HEK293 (cell line): ENCODE measurements around the gene IFIH1.

Experiments used
- CTCF ChIA-PET: fragments of 350-600 bp; formaldehyde crosslinking; extraction: SDS; loops from one replicate; lab custom pipeline; 2021; ENCODE audit warnings: antibody characterized with exemption; lab: Yijun Ruan, JAX
- POLR2A ChIA-PET: fragments of 300-600 bp; formaldehyde crosslinking; extraction: SDS; loops from one replicate; lab custom pipeline; 2020; ENCODE audit warnings: antibody characterized with exemption, inconsistent platforms; lab: Yijun Ruan, JAX
- H3K27ac ChIP-seq: fragments of 200-500 bp; sonication (Bioruptor generic); 2 replicates; pipeline ENCODE4 v1.5.1; 2014; ENCODE audit warnings: low read depth, low read length, control low read depth, inconsistent platforms; ENCODE audit errors: extremely low read depth
- H3K36me3 ChIP-seq, 2 experiments: fragments of 200-500 bp in 1 of 2; sonication (Bioruptor generic) in 1 of 2; 1 replicate in 1 of 2; 2 replicates in 1 of 2; pipeline ENCODE4 v1.5.1; 2014 to 2017; ENCODE audit warnings: inconsistent platforms in 2 of 2, low read length in 2 of 2; ENCODE audit not compliant: control insufficient read depth in 2 of 2, insufficient read depth in 1 of 2
- H3K4me1 ChIP-seq: fragments of 200-500 bp; sonication (Bioruptor generic); 2 replicates; pipeline ENCODE4 v1.5.1; 2014; ENCODE audit warnings: mild to moderate bottlenecking, low read length, inconsistent platforms; ENCODE audit not compliant: control insufficient read depth, insufficient read depth
- H3K4me3 ChIP-seq: 2 replicates; pipeline ENCODE4 v1.5.1; 2011; ENCODE audit warnings: low read depth, mild to moderate bottlenecking, control low read depth, low read length, moderate library complexity
- H3K9me3 ChIP-seq: fragments of 200-500 bp; sonication (Bioruptor generic); 2 replicates; pipeline ENCODE4 v1.5.1; 2014; ENCODE audit warnings: low read depth, low read length, inconsistent platforms; ENCODE audit not compliant: control insufficient read depth, insufficient read depth
- GFI1B ChIP-seq: fragments of 450-650 bp; formaldehyde crosslinking; IDR thresholded peaks from 2 replicates; pipeline ENCODE4 v1.5.1; 2016; ENCODE audit warnings: missing biosample characterization, missing genetic modification characterization
- KLF8 ChIP-seq: fragments of 450-650 bp; formaldehyde crosslinking; IDR thresholded peaks from 2 replicates; pipeline ENCODE4 v1.5.1; 2016; ENCODE audit warnings: missing biosample characterization, missing genetic modification characterization
- REPIN1 ChIP-seq: fragments of 450-650 bp; formaldehyde crosslinking; IDR thresholded peaks from 2 replicates; pipeline ENCODE4 v1.5.1; 2017; ENCODE audit warnings: missing biosample characterization, missing genetic modification characterization, low read depth
- ZNF416 ChIP-seq: fragments of 450-650 bp; formaldehyde crosslinking; IDR thresholded peaks from 2 replicates; pipeline ENCODE4 v1.5.1; 2016; ENCODE audit warnings: missing biosample characterization, missing genetic modification characterization
- ZNF529 ChIP-seq: fragments of 450-650 bp; formaldehyde crosslinking; IDR thresholded peaks from 2 replicates; pipeline ENCODE4 v1.5.1; 2017; ENCODE audit warnings: missing genetic modification characterization, missing biosample characterization; ENCODE audit not compliant: insufficient replicate concordance
- ZNF596 ChIP-seq: fragments of 450-650 bp; IDR thresholded peaks from 2 replicates; pipeline ENCODE4 v1.5.0; 2018; ENCODE audit warnings: missing biosample characterization, mild to moderate bottlenecking, missing genetic modification characterization, moderate library complexity
- ZNF677 ChIP-seq: fragments of 450-650 bp; IDR thresholded peaks from 2 replicates; pipeline ENCODE4 v1.5.0; 2018; ENCODE audit warnings: missing biosample characterization, mild to moderate bottlenecking, missing genetic modification characterization, moderate library complexity
- ZNF776 ChIP-seq: fragments of 450-650 bp; formaldehyde crosslinking; IDR thresholded peaks from 2 replicates; pipeline ENCODE4 v1.5.0; 2017; ENCODE audit warnings: missing biosample characterization, missing genetic modification characterization, borderline replicate concordance
- ZNF830 ChIP-seq: fragments of 450-650 bp; IDR thresholded peaks from 2 replicates; pipeline ENCODE4 v1.5.0; 2018; ENCODE audit warnings: missing biosample characterization, missing genetic modification characterization, low read depth, mild to moderate bottlenecking, moderate library complexity
- ZSCAN23 ChIP-seq: fragments of 450-650 bp; formaldehyde crosslinking; IDR thresholded peaks from 2 replicates; pipeline ENCODE4 v1.5.1; 2016; ENCODE audit warnings: missing biosample characterization, missing genetic modification characterization
- ZSCAN30 ChIP-seq: fragments of 450-650 bp; IDR thresholded peaks from 2 replicates; pipeline ENCODE4 v1.5.1; 2018; ENCODE audit warnings: missing biosample characterization, mild to moderate bottlenecking, missing genetic modification characterization, moderate library complexity
- TF ChIP-seq, protein P1 (sequence below): fragments of 450-650 bp; formaldehyde crosslinking; IDR thresholded peaks from 2 replicates; pipeline ENCODE4 v1.5.1; 2016; ENCODE audit warnings: missing biosample characterization, missing genetic modification characterization
- TF ChIP-seq, protein P2 (sequence below): fragments of 450-650 bp; formaldehyde crosslinking; IDR thresholded peaks from 2 replicates; pipeline ENCODE4; 2016; ENCODE audit warnings: missing biosample characterization, missing genetic modification characterization
- TF ChIP-seq, protein P3 (sequence below): fragments of 450-650 bp; formaldehyde crosslinking; IDR thresholded peaks from 2 replicates; pipeline ENCODE4 v1.5.1; 2016; ENCODE audit warnings: missing biosample characterization, missing genetic modification characterization, borderline replicate concordance
- TF ChIP-seq, protein P4 (sequence below): fragments of 450-650 bp; formaldehyde crosslinking; IDR thresholded peaks from 2 replicates; pipeline ENCODE4 v1.5.1; 2016; ENCODE audit warnings: missing biosample characterization, missing genetic modification characterization
- TF ChIP-seq, protein P5 (sequence below): fragments of 450-650 bp; formaldehyde crosslinking; IDR thresholded peaks from 2 replicates; pipeline ENCODE4 v1.5.0; 2017; ENCODE audit warnings: missing biosample characterization, missing genetic modification characterization, borderline replicate concordance

IFIH1 gene

DNA sequence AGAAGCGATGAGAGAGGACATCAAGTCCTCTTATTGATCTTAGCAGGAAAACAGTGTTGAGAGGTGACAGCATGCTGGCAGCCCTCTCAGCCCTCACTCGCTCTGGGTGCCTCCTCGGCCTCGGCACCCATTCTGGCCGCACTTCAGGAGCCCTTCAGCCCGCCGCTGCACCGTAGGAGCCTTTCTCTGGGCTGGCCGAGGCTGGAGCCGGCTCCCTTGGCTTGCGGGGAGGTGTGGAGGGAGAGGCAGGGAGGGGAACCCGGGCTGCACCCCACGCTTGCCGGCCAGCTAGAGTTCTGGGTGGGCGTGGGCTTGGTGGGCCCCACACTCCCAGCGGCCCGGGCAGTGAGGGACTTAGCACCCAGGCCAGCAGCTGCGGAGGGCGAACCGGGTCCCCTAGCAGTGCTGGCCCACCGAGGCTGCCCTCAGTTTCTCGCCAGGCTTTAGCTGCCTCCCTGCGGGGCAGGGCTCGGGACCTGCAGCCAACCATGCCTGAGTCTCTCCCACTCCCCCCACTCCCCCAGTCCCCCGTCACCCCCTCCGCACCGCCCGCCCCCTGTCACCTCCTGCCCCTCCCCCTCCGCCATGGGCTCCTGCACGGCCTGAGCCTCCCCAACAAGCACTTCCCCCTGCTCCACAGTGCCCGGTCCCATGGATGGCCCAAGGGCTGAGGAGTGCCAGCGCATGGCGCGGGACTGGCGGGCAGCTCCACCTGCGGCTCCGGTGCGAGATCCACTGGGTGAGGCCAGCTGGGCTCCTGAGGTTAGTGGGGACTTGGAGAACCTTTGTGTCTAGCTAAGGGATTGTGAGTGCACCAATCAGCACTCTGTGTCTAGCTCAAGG lies 83.6 kb downstream of the IFIH1 start (continued):
- no peak for TF ChIP-seq ZNF416 (tag by site-specific recombination)
- TF ChIP-seq, protein P1, sequence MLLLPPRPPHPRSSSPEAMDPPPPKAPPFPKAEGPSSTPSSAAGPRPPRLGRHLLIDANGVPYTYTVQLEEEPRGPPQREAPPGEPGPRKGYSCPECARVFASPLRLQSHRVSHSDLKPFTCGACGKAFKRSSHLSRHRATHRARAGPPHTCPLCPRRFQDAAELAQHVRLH (tag by site-specific recombination), result no peak

DNA sequence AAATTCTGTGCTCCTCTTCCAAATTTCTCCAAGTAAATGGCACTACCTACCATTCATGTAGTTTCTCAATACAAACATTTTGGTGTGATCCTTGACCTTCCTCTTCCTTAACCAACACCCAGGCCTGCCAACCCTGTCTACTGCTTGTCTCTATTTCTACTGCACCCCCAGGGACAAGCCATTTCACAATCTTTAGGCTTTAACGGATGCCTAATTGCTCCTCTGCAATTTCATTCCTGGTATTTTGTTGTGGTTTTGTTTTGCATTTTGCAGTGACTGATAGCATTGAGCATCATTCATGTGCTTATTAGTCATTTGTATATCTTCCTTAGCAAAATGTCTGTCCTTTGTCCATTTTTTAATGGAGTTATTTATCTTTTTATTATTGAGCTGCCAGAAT lies 85.3 kb downstream of the IFIH1 start:
- H3K9me3 ChIP-seq, result no peaks in the 10 kb centered on the region
- no peak overlapping the region for H3K27ac ChIP-seq
- H3K36me3 ChIP-seq, result no peaks in the 10 kb centered on the region
- no peak overlapping the region for H3K4me3 ChIP-seq
- no peaks in the 10 kb centered on the region for H3K4me1 ChIP-seq
- ChIA-PET POLR2A (no interaction called here), CTCF (no interaction called here)
- TF ChIP-seq ZNF776 (tag by site-specific recombination), result no peak

DNA sequence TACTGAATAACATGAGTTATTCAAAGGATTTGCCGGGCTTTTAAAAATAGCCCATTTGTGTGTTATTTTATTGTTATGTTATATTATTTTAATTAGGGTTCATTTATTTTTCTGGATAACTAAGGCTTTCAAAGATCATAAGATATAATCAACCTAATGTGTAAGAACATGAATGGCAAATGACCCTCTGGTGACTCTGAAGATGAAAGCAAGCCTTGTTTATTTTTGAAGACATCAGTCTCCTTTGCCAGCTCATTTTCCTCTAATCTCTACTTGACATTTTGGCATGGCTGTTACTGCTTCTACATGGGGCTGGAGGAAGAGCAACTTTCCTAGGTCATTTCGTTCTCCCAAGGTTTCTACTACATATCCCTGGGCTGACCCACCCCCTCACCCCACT lies 85.8 kb downstream of the IFIH1 start:
- Histone ChIP-seq H3K27ac (no peak overlapping the region), H3K4me3 (no peak overlapping the region), H3K36me3 (no peaks in the 10 kb centered on the region), H3K9me3 (no peaks in the 10 kb centered on the region)
- POLR2A ChIA-PET, result no interaction called here
- CTCF ChIA-PET, result interaction anchor here (1.0 kb wide), 1 partner anchor 66 kb away, joined by 5 read pairs; no protein-coding TSS in a partner anchor
- TF ChIP-seq, protein P2, sequence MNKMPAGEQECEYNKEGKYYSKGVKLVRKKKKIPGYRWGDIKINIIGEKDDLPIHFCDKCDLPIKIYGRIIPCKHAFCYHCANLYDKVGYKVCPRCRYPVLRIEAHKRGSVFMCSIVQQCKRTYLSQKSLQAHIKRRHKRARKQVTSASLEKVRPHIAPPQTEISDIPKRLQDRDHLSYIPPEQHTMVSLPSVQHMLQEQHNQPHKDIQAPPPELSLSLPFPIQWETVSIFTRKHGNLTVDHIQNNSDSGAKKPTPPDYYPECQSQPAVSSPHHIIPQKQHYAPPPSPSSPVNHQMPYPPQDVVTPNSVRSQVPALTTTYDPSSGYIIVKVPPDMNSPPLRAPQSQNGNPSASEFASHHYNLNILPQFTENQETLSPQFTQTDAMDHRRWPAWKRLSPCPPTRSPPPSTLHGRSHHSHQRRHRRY, result no peak
- no peak for TF ChIP-seq ZNF677
- TF ChIP-seq ZSCAN23, result no peak
- TF ChIP-seq, protein P3, sequence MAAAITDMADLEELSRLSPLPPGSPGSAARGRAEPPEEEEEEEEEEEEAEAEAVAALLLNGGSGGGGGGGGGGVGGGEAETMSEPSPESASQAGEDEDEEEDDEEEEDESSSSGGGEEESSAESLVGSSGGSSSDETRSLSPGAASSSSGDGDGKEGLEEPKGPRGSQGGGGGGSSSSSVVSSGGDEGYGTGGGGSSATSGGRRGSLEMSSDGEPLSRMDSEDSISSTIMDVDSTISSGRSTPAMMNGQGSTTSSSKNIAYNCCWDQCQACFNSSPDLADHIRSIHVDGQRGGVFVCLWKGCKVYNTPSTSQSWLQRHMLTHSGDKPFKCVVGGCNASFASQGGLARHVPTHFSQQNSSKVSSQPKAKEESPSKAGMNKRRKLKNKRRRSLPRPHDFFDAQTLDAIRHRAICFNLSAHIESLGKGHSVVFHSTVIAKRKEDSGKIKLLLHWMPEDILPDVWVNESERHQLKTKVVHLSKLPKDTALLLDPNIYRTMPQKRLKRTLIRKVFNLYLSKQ (tag by site-specific recombination), result no peak
- TF ChIP-seq REPIN1 (tag by site-specific recombination), result no peak
- TF ChIP-seq, all 188 proteins: peak for 0
- H3K4me1 ChIP-seq, result no peaks in the 10 kb centered on the region

DNA sequence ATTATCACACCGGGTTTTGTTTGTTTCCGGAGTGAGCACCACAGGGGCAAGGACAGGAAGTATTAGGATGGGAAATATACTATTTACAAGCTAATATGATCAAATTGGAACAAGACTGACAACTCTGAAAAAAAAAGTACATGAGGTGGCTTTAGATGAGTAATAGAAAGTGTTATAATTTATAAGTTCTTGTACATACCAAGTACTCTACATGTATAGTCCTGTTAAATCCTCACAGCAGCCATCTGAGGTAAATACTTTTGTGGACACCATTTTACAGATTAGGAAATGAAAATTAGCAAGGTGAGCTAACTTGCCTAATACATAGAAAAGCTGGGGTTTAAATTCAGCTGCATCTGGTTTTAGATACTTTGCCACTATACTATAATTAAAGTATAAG lies 86.5 kb downstream of the IFIH1 start:
- CTCF ChIA-PET, result interaction anchor here (1.0 to 3.9 kb wide), 2 partner anchors 11 to 66 kb away, joined by 5 to 21 read pairs; no protein-coding TSS in a partner anchor
- H3K36me3 ChIP-seq, result no peaks in the 10 kb centered on the region
- H3K4me3 ChIP-seq, result no peak overlapping the region
- POLR2A ChIA-PET, result no interaction called here
- H3K4me1 ChIP-seq, result no peaks in the 10 kb centered on the region
- TF ChIP-seq GFI1B (tag by site-specific recombination), result no peak
- TF ChIP-seq ZNF529 (tag by site-specific recombination), result no peak
- TF ChIP-seq ZNF830 (tag by site-specific recombination), result no peak
- TF ChIP-seq, protein P4, sequence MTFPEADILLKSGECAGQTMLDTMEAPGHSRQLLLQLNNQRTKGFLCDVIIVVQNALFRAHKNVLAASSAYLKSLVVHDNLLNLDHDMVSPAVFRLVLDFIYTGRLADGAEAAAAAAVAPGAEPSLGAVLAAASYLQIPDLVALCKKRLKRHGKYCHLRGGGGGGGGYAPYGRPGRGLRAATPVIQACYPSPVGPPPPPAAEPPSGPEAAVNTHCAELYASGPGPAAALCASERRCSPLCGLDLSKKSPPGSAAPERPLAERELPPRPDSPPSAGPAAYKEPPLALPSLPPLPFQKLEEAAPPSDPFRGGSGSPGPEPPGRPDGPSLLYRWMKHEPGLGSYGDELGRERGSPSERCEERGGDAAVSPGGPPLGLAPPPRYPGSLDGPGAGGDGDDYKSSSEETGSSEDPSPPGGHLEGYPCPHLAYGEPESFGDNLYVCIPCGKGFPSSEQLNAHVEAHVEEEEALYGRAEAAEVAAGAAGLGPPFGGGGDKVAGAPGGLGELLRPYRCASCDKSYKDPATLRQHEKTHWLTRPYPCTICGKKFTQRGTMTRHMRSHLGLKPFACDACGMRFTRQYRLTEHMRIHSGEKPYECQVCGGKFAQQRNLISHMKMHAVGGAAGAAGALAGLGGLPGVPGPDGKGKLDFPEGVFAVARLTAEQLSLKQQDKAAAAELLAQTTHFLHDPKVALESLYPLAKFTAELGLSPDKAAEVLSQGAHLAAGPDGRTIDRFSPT (tag by site-specific recombination), result no peak
- no peak for TF ChIP-seq KLF8
- TF ChIP-seq, protein P5, sequence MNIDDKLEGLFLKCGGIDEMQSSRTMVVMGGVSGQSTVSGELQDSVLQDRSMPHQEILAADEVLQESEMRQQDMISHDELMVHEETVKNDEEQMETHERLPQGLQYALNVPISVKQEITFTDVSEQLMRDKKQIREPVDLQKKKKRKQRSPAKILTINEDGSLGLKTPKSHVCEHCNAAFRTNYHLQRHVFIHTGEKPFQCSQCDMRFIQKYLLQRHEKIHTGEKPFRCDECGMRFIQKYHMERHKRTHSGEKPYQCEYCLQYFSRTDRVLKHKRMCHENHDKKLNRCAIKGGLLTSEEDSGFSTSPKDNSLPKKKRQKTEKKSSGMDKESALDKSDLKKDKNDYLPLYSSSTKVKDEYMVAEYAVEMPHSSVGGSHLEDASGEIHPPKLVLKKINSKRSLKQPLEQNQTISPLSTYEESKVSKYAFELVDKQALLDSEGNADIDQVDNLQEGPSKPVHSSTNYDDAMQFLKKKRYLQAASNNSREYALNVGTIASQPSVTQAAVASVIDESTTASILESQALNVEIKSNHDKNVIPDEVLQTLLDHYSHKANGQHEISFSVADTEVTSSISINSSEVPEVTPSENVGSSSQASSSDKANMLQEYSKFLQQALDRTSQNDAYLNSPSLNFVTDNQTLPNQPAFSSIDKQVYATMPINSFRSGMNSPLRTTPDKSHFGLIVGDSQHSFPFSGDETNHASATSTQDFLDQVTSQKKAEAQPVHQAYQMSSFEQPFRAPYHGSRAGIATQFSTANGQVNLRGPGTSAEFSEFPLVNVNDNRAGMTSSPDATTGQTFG (tag by site-specific recombination), result no peak
- no peak for TF ChIP-seq ZSCAN30 (tag by site-specific recombination)
- no peak for TF ChIP-seq ZNF596
- H3K9me3 ChIP-seq, result no peaks in the 10 kb centered on the region
- no peak overlapping the region for H3K27ac ChIP-seq
